Osteocyte (in vitro differentiated cells): ENCODE data around the gene SPRR4. TPM values are rescaled to one million over a fixed set of nuclear protein-coding genes. Genes with fewer than 3 reads are reported as not detected.

Experiments used
- DNase-seq: peaks from one replicate; pipeline ENCODE4 v3.0.0; 2021; ENCODE audit warnings: mixed read lengths; ENCODE audit not compliant: unreplicated experiment; ENCODE audit errors: extremely low spot score
- H3K27ac Mint-ChIP-seq: one replicate; pipeline ENCODE4 v1.8.0; 2021; ENCODE audit warnings: mild to moderate bottlenecking, mixed read lengths; ENCODE audit not compliant: unreplicated experiment
- H3K27me3 Mint-ChIP-seq: one replicate; pipeline ENCODE4 v1.8.0; 2021; ENCODE audit warnings: mixed read lengths; ENCODE audit not compliant: unreplicated experiment
- H3K36me3 Mint-ChIP-seq: one replicate; pipeline ENCODE4 v1.8.0; 2021; ENCODE audit warnings: mixed read lengths; ENCODE audit not compliant: unreplicated experiment
- H3K4me1 Mint-ChIP-seq: one replicate; pipeline ENCODE4 v1.8.0; 2021; ENCODE audit warnings: mixed read lengths; ENCODE audit not compliant: unreplicated experiment
- H3K4me3 Mint-ChIP-seq: one replicate; pipeline ENCODE4 v1.8.0; 2021; ENCODE audit warnings: mild to moderate bottlenecking, moderate library complexity, mixed read lengths; ENCODE audit not compliant: unreplicated experiment
- H3K9me3 Mint-ChIP-seq: one replicate; pipeline ENCODE4 v1.8.0; 2021; ENCODE audit warnings: mixed read lengths; ENCODE audit not compliant: unreplicated experiment
- total RNA-seq: library from RNA; stranded (reverse); gene quantifications from 2 replicates; pipeline ENCODE4 v1.2.1, GENCODE V29; 2021
- TF ChIP-seq, protein P1 (sequence below): fragments of 200-600 bp; sonication (generic); IDR thresholded peaks from 2 replicates; pipeline ENCODE4 v1.5.0; 2021; ENCODE audit warnings: antibody characterized with exemption, mild to moderate bottlenecking, moderate library complexity

Gene SPRR4
- total RNA-seq, 1 donor from 2014 or later: not detected

DNA sequence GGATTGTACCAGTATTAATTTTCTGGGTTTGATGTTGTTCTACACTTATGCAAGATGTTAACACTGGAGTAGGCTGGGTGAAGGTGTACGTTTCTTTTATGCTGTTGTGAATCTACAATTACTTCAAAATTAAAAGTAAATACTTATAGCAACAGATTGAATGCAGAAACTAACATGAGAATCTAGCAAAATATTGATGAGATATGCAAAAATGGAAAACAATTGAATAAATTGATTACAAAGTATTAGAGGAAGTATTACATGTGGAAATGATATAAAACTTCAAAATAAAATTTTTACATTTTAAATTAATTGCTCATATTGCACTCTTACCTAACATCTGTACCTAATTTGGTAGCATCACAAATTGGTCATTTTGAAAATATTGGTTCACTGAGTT is 25.4 kb downstream of the SPRR4 start:
- Mint-ChIP-seq H3K4me3 (no peak overlapping the region), H3K36me3 (no peaks in the 10 kb centered on the region), H3K27me3 (no peaks in the 10 kb centered on the region), H3K27ac (no peak overlapping the region), H3K9me3 (peaks cover 8% of the 10 kb centered on the region), H3K4me1 (no peaks in the 10 kb centered on the region)
- TF ChIP-seq, protein P1, sequence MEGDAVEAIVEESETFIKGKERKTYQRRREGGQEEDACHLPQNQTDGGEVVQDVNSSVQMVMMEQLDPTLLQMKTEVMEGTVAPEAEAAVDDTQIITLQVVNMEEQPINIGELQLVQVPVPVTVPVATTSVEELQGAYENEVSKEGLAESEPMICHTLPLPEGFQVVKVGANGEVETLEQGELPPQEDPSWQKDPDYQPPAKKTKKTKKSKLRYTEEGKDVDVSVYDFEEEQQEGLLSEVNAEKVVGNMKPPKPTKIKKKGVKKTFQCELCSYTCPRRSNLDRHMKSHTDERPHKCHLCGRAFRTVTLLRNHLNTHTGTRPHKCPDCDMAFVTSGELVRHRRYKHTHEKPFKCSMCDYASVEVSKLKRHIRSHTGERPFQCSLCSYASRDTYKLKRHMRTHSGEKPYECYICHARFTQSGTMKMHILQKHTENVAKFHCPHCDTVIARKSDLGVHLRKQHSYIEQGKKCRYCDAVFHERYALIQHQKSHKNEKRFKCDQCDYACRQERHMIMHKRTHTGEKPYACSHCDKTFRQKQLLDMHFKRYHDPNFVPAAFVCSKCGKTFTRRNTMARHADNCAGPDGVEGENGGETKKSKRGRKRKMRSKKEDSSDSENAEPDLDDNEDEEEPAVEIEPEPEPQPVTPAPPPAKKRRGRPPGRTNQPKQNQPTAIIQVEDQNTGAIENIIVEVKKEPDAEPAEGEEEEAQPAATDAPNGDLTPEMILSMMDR: no peak
- DNase-seq: no peak

DNA sequence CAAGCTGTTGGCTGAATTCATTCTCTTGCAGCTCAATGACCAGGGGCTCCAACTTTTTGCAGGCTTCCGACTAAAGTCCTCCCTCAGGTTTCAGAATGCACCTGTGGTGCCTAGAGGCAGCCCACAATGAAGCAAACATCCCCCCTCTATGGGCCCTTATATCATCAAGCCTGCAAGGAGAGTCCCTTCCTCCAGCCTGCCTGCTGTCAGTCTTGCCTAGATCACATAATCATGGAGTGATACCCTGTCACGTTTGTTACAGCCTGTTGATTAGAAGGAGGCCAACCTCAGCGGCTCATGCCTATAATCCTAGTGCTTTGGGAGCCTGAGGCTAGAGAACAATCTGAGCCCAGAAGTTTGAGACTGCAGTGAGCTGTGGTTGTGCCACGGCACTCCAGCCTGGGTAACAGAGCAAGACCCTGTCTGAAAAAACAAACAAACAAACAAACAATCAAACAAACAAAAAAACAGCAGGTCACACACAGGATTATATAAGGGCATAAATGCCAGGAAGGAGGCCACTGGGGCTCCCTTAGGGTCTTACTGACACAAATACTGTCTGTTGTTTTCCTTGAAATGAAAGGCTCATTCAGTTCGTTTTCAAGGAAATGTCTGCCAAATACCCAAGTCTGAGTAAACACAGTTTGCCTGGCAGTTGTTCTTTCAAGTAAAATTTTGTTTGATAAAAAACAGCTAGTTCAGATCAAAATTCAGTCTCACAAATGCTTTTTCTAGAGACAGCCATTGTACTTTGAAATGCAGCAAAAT is 26.4 kb downstream of the SPRR4 start:
- Mint-ChIP-seq H3K4me3 (no peak overlapping the region), H3K27me3 (no peaks in the 10 kb centered on the region), H3K4me1 (no peaks in the 10 kb centered on the region), H3K27ac (no peak overlapping the region), H3K9me3 (peaks cover 8% of the 10 kb centered on the region), H3K36me3 (no peaks in the 10 kb centered on the region)
- TF ChIP-seq, protein P1: no peak
- DNase-seq: no peak

DNA sequence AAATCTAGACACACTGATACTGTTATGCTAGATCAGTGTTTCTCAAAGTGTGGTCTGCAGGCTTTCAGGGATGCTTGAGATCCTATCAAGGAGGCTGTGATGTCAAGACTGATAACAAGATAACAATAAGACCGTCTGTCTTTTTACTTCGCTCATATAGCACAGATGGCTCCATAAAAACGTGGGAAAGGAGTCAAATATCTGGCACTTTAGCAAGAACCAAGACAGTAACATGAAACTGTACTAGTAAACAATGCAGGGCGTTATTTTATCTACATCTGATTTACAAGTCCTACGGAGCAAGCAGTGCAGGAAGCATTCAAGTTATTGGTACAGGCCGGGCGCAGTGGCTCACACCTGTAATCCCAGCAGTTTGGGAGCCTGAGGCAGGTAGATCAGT is 27.5 kb downstream of the SPRR4 start:
- no peak for DNase-seq
- Mint-ChIP-seq H3K27ac (no peak overlapping the region), H3K4me3 (no peak overlapping the region), H3K27me3 (no peaks in the 10 kb centered on the region), H3K9me3 (peaks cover 8% of the 10 kb centered on the region), H3K36me3 (no peaks in the 10 kb centered on the region), H3K4me1 (no peaks in the 10 kb centered on the region)
- TF ChIP-seq, protein P1: no peak

DNA sequence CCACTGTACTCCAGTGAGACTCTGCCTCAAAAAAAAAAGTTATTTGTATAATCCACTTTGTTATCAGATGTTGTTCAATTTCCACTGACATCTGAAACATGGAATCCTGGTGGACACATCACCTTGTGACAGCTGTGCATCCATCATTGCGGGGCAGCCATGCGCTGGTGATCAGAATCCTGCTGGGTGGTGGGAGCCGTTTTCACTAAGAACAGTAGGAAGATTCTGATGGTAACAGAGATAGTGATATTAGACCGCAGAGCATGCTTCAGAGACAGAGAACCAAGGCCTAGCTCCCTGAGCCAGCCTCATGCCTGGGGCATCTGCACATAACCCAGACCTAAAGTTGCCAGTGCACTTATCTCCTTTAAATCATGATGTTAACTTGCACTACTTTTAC is 28.0 kb downstream of the SPRR4 start:
- H3K9me3 Mint-ChIP-seq: peaks cover 9% of the 10 kb centered on the region
- H3K4me3 Mint-ChIP-seq: no peak overlapping the region
- no peaks in the 10 kb centered on the region for H3K36me3 Mint-ChIP-seq
- H3K4me1 Mint-ChIP-seq: no peaks in the 10 kb centered on the region
- DNase-seq: no peak
- TF ChIP-seq, protein P1: no peak
- H3K27me3 Mint-ChIP-seq: no peaks in the 10 kb centered on the region
- H3K27ac Mint-ChIP-seq: no peak overlapping the region

DNA sequence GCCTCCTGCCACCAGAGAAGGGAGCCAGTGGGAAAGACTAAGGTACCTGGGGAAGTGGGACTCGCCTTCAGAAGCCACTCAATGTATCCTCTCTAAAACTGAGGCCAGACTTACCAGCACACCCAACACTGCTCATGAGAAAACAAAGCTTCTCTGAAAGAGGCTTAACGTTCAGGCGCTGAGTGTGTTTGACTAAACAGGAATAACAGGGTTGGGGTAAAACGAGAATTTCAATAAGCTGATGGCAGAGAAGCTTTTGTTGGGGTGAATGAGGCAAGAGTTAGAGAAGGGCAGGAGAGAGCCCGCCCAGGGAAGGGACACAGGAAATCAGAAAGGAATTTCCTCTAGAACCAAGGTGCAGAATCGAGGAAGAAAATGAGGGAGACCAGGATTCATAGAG is 29.4 kb downstream of the SPRR4 start:
- peaks cover 17% of the 10 kb centered on the region for H3K9me3 Mint-ChIP-seq
- no peaks in the 10 kb centered on the region for H3K36me3 Mint-ChIP-seq
- H3K27ac Mint-ChIP-seq: no peak overlapping the region
- DNase-seq: no peak
- H3K4me1 Mint-ChIP-seq: no peaks in the 10 kb centered on the region
- TF ChIP-seq, protein P1: no peak
- H3K27me3 Mint-ChIP-seq: no peaks in the 10 kb centered on the region
- H3K4me3 Mint-ChIP-seq: no peak overlapping the region
